Thymus (tissue), 11 donors: ENCODE measurements around the gene MED12L. TPM values are rescaled to one million over a fixed set of nuclear protein-coding genes. Genes with fewer than 3 reads are reported as not detected.

Source experiments
- DNase-seq, 9 donors: peaks; one replicate each; pipeline ENCODE4 v3.0.0-alpha.2; 2013; ENCODE audit warnings: low spot score in 9 of 9, low read depth in 6 of 9, missing footprints in 1 of 9
- H3K27ac ChIP-seq, 2 donors: one replicate each; pipeline ENCODE4 v1.5.1; 2013; ENCODE audit warnings: control low read depth in 1 of 2, low read depth in 1 of 2, low read length in 1 of 2, mild to moderate bottlenecking in 1 of 2, moderate library complexity in 1 of 2
- H3K27me3 ChIP-seq, 2 donors: one replicate each; pipeline ENCODE4 v1.5.1; 2013; ENCODE audit warnings: low read length in 1 of 2; ENCODE audit not compliant: control insufficient read depth in 2 of 2, insufficient read depth in 1 of 2
- H3K36me3 ChIP-seq, 2 donors: one replicate each; pipeline ENCODE4 v1.5.1; 2013; ENCODE audit warnings: low read length in 1 of 2, mild to moderate bottlenecking in 1 of 2, moderate library complexity in 1 of 2; ENCODE audit not compliant: control insufficient read depth in 2 of 2, insufficient read depth in 2 of 2
- H3K4me1 ChIP-seq, 2 donors: one replicate each; pipeline ENCODE4 v1.5.1; 2013; ENCODE audit warnings: low read length in 2 of 2; ENCODE audit not compliant: control insufficient read depth in 2 of 2, insufficient read depth in 2 of 2
- H3K4me3 ChIP-seq, 2 donors: one replicate each; pipeline ENCODE4 v1.5.1; 2013; ENCODE audit warnings: low read length in 2 of 2, control low read depth in 1 of 2, mild to moderate bottlenecking in 1 of 2
- H3K9me3 ChIP-seq, 2 donors: one replicate each; pipeline ENCODE4 v1.5.1; 2013; ENCODE audit warnings: low read length in 1 of 2, mild to moderate bottlenecking in 1 of 2; ENCODE audit not compliant: control insufficient read depth in 2 of 2, insufficient read depth in 1 of 2
- WGBS: extraction: QIAGEN DNeasy Blood & Tissue Kit; methylation state at CpG from one replicate; pipeline ENCODE4 v1.1.7; 2013; 5-methylcytosine and 5-hydroxymethylcytosine counted together
- polyA plus RNA-seq: library from polyadenylated mRNA; stranded (reverse); fragments of 200-250 nt; gene quantifications from one replicate; pipeline ENCODE4 v1.2.3, GENCODE V29; 2013
- total RNA-seq: library from RNA; stranded (reverse); fragments of 120-200 nt; gene quantifications from one replicate; pipeline ENCODE4 v1.2.4, GENCODE V29; 2013
- donor health status: healthy.

Gene MED12L
- total and polyA plus RNA-seq, 2 donors: 0.30 to 1.7 TPM

DNA sequence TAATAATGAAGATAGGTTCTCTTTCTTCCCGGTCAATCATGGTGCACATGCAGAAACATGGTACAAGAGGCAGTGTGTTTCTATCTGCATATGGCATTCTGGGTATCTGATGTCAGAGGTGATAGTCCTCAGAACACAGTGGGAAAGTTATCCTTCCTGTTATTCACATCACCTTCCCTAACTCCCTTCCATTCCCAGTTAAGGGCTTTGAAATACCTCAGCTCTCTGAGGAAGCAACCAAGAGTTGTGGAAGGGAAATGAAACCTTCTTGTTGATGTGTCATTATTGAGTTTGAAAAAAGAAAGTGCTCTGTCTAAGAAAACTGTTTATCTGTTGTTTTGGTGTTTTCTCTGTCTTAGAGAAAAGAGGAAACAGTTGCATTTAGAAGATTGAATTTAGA lies 265.8 kb downstream of the MED12L start:
- peaks cover 0 to 6% of the 10 kb centered on the region in 2 donors for H3K4me1 ChIP-seq
- no peaks in the 10 kb centered on the region for H3K36me3 ChIP-seq
- H3K4me3 ChIP-seq: no peak overlapping the region
- H3K27me3 ChIP-seq: no peaks in the 10 kb centered on the region
- no peak for DNase-seq
- H3K27ac ChIP-seq: no peak overlapping the region
- WGBS: 97% methylated on average over 1 of the region's 1 CpG
- no peaks in the 10 kb centered on the region for H3K9me3 ChIP-seq

DNA sequence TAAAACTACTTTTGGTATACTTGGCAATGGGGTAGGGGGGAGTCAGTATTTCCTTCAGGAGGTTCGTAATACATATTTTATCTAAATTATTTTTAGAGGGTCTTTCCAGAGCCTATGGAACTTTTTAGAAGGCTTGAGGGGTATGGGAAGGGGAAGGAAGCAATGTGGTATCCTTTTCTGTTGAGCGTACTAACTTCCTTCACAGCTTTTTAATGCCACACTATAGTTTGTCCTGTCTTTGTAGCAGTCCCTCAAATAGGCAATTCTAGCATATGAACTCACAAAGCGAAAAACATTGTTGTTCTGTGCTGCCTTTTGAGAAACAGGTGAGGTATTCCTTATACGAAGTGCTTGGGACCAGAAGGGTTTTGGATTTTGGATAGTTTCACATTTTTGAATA lies 266.2 kb downstream of the MED12L start:
- no peak overlapping the region for H3K4me3 ChIP-seq
- 74% methylated on average over 4 of the region's 4 CpGs for WGBS

DNA sequence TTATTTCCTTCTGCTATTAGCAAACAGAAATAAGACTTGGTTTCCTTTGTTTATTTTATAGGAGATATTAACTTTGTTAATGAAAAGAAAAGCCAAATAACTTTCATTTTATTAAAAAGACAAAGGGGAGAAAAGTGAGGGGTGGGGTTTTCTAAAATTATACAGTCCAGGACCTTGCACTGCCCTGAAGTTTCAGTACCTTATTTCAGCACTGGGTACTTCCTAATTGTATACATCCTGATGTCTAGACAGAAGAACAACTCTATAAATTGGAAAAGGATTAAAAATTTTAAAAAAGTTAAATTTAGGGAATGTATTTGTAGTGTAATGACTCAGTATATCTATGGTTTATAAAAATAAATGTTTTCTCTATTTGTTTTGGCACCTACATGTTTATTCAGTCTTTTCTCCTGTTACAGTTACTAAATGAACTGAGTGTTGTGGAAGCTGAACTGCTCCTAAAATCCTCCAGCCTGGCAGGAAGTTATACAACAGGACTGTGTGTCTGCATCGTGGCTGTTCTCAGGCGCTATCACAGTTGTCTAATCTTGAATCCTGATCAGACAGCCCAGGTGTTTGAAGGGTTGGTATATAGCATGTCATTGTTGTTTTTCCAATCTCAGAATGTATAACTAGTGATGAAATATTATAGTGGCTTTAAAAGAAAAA lies 271.5 kb downstream of the MED12L start:
- DNase-seq: peak in 4 of 9 donors; percentile 4 to 34 (median 15)
- Histone ChIP-seq H3K36me3 (no peaks in the 10 kb centered on the region), H3K27ac (no peak overlapping the region), H3K4me3 (no peak overlapping the region), H3K9me3 (no peaks in the 10 kb centered on the region), H3K27me3 (no peaks in the 10 kb centered on the region), H3K4me1 (no peaks in the 10 kb centered on the region)
- 22% methylated on average over 2 of the region's 2 CpGs for WGBS

More for the DNA sequence above, 266.2 kb downstream of the MED12L start:
- DNase-seq: no peak
- no peaks in the 10 kb centered on the region for H3K27me3 ChIP-seq
- H3K4me1 ChIP-seq: peaks cover 0 to 6% of the 10 kb centered on the region in 2 donors
- H3K27ac ChIP-seq: no peak overlapping the region
- no peaks in the 10 kb centered on the region for H3K9me3 ChIP-seq
- no peaks in the 10 kb centered on the region for H3K36me3 ChIP-seq

DNA sequence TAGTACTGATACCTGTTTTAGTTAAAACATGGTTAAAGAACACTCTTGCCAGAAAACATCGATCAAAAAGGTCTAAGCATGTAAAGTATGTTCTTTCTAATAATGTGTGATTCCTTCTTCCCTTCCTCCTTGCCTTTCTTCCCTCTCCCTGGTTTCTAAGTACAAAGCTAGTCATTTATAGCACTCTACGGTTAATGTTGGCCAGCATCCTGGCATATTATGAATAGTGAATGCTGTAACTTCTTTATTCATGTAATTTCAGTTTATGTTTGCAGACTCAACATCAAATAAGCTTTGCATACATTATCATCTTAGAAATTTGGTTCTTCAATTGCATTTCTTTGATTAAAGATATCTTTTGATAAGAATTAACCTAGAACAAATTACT lies 272.0 kb downstream of the MED12L start:
- WGBS: 95% methylated on average over 2 of the region's 2 CpGs
- Histone ChIP-seq H3K4me3 (no peak overlapping the region), H3K27ac (no peak overlapping the region), H3K27me3 (no peaks in the 10 kb centered on the region), H3K4me1 (no peaks in the 10 kb centered on the region), H3K36me3 (no peaks in the 10 kb centered on the region), H3K9me3 (no peaks in the 10 kb centered on the region)
- DNase-seq: no peak

DNA sequence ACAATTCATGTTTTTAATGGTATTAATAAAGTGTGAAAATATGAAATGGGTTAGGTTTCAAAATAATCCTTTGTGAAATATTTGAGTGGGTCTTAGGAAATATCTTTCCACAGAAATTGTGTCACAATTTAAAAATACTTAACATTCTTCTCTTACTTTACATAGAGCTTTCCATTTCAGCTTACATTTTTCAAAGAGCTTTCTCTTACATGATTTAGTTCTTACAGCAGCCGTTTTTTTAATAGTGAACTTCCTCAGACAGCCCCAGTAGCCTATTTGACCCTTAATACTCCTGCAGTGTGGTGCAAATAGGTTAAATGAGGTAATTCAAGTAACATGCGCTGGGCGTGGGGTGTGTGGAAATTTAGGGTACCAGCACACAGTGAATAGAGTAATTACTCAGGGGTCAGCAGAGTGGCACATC lies 277.3 kb downstream of the MED12L start:
- Histone ChIP-seq H3K9me3 (no peaks in the 10 kb centered on the region), H3K27ac (no peak overlapping the region), H3K27me3 (no peaks in the 10 kb centered on the region), H3K36me3 (no peaks in the 10 kb centered on the region), H3K4me1 (no peaks in the 10 kb centered on the region), H3K4me3 (no peak overlapping the region)
- no peak for DNase-seq
- 91% methylated on average over 3 of the region's 3 CpGs for WGBS

DNA sequence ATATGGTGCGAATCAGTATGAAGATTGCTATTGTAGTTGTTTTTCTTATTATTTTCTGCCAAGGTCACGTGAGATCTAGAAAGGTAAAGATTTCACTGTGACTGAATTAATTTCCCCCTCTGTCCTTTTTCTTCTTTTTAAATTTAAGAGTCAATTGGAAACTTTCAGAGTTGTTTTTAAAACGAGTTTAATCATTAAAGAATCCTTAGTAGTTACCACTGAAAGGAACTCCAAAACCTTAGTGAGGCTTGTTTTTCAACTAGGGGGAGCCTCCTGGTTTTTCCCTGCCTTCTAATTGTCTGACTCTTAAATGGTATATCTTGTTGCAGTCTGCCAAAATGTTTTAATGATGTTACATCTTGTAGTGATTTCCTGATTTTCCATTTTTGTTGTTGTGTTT lies 281.5 kb downstream of the MED12L start:
- WGBS: 95% methylated on average over 3 of the region's 3 CpGs
- no peaks in the 10 kb centered on the region for H3K9me3 ChIP-seq
- no peaks in the 10 kb centered on the region for H3K4me1 ChIP-seq
- no peak overlapping the region for H3K27ac ChIP-seq
- no peaks in the 10 kb centered on the region for H3K36me3 ChIP-seq
- H3K27me3 ChIP-seq: no peaks in the 10 kb centered on the region
- no peak for DNase-seq
- H3K4me3 ChIP-seq: no peak overlapping the region

DNA sequence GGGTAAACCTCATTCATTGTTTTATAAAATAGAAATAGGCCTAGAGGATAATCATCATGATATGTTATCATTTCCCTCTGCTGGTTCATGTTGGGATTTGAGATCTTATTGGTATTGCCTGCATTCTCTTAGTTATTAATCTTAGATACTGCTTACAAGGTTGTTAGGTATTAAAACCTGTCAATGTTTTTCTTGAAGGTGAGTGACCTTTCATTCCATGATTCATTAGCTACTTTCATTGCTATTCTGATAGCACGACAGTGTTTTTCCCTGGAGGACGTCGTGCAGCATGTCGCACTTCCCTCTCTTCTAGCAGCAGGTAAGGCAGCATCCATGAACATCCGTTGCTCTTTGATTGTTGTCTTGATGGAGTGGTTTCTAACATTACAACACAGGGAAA lies 282.0 kb downstream of the MED12L start:
- no peaks in the 10 kb centered on the region for H3K4me1 ChIP-seq
- no peak for DNase-seq
- H3K27me3 ChIP-seq: no peaks in the 10 kb centered on the region
- WGBS: 90% methylated on average over 5 of the region's 5 CpGs
- no peak overlapping the region for H3K4me3 ChIP-seq
- no peaks in the 10 kb centered on the region for H3K36me3 ChIP-seq
- no peak overlapping the region for H3K27ac ChIP-seq
- no peaks in the 10 kb centered on the region for H3K9me3 ChIP-seq

DNA sequence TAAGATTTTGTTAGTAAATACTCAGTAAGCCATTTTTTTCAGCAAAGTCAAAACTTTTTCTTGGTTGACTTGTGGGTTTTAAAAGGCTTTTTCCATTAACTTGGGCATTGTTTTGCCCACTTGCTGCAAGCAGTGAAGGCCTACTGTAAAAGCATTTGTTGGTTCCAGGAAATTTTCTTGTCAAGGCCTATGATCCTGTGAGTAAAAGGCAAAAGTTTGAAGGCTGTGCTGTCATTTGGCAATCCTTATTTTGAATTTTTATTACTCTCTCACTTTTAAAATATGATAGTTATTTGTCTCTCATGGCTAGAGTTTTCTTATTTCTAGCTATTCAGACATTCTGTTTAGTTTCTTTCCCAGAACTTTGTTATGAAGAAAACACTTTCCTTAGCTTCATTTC lies 286.1 kb downstream of the MED12L start:
- Histone ChIP-seq H3K27ac (no peak overlapping the region), H3K4me3 (no peak overlapping the region), H3K4me1 (no peaks in the 10 kb centered on the region), H3K36me3 (no peaks in the 10 kb centered on the region), H3K9me3 (no peaks in the 10 kb centered on the region), H3K27me3 (no peaks in the 10 kb centered on the region)
- no peak for DNase-seq

DNA sequence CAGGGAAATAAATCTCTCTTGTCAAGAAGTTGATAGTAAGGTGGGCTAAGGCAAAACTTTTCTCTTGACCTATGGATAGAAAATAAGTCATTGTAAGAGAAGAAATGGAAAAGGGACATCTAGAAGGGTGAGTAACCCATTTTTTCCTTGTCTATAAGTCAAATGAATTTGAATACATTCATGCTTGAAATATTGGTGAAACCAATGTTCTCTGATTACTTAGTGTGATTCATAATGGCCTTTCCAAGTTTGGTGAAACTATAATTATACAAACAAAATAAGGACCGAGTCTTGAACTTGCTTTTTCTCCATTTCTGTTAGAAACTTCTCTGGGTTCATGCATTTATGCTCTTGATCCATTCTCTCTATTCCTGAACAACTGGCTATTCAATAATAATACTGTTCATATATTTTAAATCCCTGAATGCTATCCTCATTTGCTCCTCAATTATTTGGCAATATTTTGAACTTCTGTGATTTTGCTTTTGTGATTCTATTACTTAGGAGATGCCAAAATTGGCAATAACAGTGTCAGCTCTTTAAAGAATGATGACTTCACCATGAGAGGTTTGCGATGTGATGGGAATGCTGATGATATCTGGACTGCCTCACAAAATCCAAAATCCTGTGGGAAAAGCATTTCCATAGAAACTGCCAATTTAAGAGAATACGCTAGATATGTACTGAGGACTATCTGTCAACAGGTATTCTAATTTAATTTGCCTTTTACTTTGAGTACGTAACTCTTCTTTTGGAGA lies 286.8 kb downstream of the MED12L start:
- Histone ChIP-seq H3K9me3 (no peaks in the 10 kb centered on the region), H3K36me3 (no peaks in the 10 kb centered on the region), H3K27me3 (no peaks in the 10 kb centered on the region), H3K4me3 (no peak overlapping the region), H3K27ac (no peak overlapping the region), H3K4me1 (no peaks in the 10 kb centered on the region)
- DNase-seq: no peak
- WGBS: 98% methylated on average over 4 of the region's 4 CpGs
